HG02973 (cell line): ENCODE measurements around the gene ZNF143.
A peak's percentile ranks its signal among the peaks of the same experiment; 100 is the strongest.
"Not testable (repeated sequence)": the region's sequence is repeated elsewhere in the genome, so short reads cannot be mapped to it uniquely, and the experiment has no call there.

Experiments used
- ATAC-seq: cut with Tn5 transposase; IDR thresholded peaks from one replicate; pipeline ENCODE4 v1.9.1; 2021; ENCODE audit warnings: moderate library complexity; ENCODE audit not compliant: unreplicated experiment

Gene ZNF143

DNA sequence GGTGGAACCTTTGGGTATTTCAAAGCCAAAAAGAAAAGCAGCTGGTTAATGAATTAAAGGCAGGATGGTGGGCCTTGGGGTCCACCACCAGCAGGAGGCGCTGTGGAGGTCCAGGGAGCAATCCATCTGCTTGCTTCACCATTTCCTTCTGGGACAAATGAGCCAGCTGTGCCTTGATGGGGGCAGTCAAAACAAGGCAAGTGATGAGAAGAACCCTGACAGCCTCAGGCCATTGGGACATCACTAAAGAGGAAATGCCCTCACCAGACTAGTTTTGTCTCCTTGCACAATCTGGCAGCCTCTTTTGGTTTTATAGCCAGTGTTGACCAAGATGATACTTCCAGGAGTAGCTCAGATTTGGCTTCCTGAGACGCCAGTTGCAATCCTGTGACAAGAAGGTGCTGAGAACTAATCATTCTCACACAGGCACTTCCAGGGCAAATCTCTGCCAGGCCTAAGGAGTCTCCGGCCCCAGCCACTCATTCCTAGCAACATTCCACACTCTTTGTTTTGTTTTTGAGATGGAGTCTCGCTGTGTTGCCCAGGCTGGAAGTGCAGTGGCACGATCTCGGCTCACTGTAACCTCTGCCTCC, 74.5 kb downstream of the ZNF143 start:
- ATAC-seq, result no peak

DNA sequence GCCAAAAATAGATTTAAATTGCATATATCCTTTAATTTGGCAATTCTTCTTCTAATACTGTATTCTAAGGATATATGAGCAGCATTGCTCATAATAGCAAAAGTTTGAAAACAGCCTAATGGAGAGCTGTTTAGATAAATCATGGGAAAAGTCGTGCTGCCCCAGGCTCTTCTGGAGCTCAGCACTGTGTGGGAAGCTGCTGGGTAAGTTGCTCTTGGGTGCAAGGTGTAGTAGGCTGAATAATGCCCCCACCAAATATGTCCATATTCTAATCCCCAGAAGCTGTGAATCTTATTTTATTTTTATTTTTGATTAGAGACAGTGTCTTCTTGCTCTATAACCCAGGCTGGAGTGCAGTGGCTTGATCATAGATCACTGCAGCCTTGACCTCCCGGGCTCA, 77.7 kb downstream of the ZNF143 start:
- no peak for ATAC-seq

- ATAC-seq, result not testable (repeated sequence)
These were observed 88.4 kb downstream of the ZNF143 start for GRCh38 chr11:9549216-9549615.

GRCh38 chr11:9550191-9550628, 89.4 kb downstream of the ZNF143 start:
- no peak for ATAC-seq

DNA sequence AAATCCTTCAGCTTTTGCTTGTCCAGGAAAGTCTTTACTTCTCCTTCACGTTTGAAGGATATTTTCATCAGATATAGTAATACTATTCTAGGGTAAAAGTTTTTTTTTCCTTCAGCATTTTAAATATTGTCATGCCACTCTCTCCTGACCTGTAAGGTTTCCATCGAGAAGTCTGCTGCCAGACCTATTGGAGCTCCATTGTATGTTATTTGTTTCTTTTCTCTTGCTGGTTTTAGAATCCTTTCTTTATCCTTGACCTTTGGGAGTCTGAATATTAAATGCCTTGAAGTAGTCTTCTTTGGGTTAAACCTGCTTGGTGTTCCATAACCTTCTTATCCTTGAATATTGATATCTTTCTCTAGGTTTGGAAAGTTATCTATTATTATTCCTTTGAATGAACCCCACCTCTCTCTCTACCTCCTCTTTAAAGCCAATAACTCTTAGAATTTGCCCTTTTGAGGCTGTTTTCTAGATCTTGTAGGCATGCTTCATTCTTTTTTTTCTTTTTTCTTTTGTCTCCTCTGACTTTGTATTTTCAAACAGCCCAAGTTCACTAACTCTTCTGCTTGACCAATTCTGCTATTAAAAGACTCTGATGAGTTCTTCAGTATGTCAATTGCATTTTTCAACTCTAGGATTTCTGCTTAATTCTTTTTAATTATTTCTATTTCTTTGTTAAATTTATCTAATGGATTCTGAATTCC, 100.6 kb downstream of the ZNF143 start:
- no peak for ATAC-seq

DNA sequence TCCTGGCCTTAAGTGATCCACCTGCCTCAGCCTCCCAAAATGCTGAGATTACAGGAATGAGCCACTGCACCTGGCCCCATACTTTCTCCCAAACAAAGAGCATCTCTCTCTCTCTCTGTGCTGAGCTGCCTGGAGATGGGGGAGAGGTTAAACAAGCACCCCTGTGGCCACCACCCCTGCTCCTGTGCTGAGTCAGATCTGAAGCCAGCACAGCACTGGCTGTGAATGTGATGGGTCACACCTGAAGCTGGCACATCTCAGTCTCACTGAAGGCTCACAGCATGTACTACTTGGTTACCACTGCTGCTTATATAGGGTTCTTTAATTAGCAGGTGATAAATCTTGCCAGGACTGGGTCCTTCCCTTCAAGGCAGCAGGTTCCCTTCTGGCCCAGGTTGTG, 101.9 kb downstream of the ZNF143 start:
- ATAC-seq, result no peak

- no peak for ATAC-seq
These were observed 102.5 kb downstream of the ZNF143 start for GRCh38 chr11:9563196-9563730.

GRCh38 chr11:9565822-9566560, 105.2 kb downstream of the ZNF143 start:
- peak; percentile 84 for ATAC-seq

DNA sequence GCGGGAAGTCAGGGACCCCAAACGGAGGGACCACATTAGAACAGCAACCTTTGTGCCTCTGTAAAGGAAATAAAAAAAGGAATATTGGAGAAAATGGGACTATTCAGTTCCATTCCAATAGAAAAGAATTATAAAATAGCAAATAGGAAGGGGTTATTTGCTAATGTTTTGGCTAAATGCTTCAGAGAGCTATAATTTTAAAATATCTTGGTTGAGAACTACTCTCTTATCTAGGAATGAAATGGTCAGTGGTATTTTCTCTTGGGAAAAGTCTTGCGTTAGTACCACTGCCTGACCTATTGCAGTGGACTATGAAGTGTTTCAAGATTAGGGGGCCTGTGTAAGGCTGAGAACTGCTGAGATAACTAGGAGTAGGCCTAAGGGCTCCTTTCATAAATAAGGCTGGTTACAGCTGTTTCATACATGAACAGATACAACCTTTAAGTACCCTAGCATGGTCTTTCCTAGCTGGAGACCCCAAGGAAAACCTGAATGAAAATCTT, 105.8 kb downstream of the ZNF143 start:
- ATAC-seq, result no peak

DNA sequence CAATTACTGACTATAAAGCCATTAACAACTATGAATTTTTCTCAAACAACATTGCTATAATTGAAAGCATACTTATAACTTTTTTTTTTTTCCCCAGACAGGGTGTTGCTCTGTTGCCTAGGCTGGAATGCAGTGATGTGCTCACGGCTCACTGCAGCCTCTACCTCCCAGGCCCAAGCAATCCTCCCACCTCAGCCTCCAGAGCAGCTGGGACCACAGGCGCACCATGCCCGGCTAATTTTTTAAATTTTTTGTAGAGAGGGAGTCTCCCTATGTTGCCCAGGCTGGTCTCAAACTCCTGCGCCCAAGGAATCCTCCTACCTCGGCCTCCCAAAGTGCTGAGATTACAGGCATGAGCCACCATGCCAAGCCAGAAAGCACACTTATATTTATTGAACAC, 106.6 kb downstream of the ZNF143 start:
- ATAC-seq, result no peak

- no peak for ATAC-seq
These were observed 107.5 kb downstream of the ZNF143 start for GRCh38 chr11:9568161-9568853.

DNA sequence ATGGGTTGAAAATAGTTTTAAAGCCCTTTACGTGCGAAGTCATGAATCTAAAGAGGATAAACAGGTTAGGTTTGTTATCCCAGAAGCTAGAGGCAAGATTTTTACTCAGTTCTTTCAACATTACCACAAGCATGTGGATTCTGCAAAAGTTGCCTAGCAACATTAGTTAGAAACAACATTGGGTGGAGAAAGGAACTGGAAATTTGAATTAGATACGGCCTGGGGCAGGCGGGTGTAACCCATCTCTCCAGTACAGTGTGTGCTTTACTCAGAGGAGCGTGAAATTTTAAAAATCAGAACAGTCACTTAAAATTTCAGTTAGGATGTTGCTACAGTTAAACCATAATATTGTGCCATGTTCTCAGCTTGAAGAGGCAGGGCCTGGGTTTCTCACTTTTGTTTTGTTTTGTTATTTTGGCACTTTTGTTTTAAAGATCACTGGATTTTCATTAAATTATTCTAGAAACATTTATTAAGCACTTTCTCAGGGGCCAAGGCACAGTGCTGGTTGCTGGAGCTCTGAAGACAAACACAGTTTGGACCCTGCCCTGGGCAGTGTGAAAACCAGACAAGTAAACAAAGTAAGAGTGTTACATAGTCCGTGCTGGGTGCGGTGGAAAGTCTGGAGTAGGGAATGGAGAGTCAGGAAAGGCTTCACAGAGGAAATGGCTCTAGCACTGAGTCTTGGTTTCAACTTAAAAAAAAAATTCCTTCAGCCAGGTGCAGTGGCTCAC, 108.2 kb downstream of the ZNF143 start:
- no peak for ATAC-seq

GRCh38 chr11:9569588-9570164, 108.9 kb downstream of the ZNF143 start:
- ATAC-seq, result no peak

- no peak for ATAC-seq
These were observed 109.7 kb downstream of the ZNF143 start for GRCh38 chr11:9570313-9571025.

- no peak for ATAC-seq
These were observed 110.4 kb downstream of the ZNF143 start for GRCh38 chr11:9571071-9571762.

DNA sequence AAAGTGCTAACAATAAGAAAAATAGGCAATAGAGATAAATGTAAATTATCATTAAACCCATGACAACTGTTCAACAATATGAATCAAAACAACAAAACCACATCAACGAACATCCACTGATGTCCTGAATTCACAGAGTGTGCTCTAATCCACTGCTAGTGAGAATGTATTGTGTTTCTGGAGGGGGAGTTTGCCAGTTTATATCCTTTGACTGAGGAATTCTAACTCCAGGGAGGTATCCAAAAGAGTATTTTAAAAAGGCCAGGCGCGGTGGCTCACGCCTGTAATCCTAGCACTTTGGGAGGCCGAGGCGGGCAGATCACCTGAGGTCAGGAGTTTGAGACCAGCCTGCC, 110.9 kb downstream of the ZNF143 start:
- no peak for ATAC-seq

DNA sequence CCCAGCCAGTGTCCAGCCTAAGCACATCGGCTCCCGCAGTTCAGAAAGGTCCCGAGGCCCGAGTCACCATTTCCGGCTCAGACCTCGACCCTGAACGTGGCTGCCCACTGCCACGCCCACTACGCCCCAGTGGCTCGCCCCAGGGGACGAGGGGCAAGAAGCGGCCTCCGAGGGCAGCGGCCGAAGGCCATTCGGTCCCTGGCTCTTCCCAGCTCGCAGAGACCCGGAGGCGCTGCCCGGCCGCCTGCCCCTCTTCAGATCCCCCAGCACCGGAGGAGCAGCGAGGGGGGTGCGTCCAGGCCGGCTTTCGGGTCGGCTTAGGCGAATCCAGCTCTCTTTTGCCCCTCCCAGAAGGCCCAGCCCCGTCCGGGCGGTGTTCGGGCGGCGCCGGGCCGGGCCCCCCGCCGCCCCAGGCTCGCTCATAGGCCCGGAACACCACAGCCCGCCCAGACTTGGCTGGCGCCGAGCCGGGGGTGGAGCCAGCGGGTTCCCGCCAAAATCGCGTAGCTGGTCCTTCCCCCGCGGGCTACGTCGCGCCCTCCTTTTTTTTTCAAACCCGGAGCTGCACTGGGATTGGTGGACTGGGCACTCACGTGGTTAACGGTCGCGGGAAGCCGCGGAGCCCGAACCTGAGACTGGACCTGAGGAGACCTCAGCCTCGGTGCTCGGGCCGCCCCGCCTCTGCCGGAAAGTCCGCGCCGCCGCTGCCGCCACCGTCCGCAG, 112.4 kb downstream of the ZNF143 start, which contains the start of gene WEE1:
TSS of gene WEE1 (plus strand) at position 619 of the 723 bp plus-strand sequence. CDS start 264 bp downstream, outside the sequence.
- peak; percentile 74 for ATAC-seq
